Astrocyte of the spinal cord (primary cell): Measurements from ENCODE around the gene PLEKHJ1.

Source experiments
- DNase-seq: peaks from one replicate; pipeline ENCODE4 v3.0.0; 2011; ENCODE audit warnings: low read depth, low spot score
- H3K4me3 ChIP-seq: 2 replicates; pipeline ENCODE4 v1.5.1; 2011; ENCODE audit warnings: low read depth, mild to moderate bottlenecking, low read length, moderate library complexity
- in situ Hi-C: cut with HindIII; loops from 2 replicates; pipeline ENCODE4 v1.10.0; 2017; ENCODE audit warnings: low sequenced_read_pairs
- TF ChIP-seq, protein P1 (sequence below): IDR thresholded peaks from 2 replicates; pipeline ENCODE4 v1.5.1; 2012; ENCODE audit warnings: low read depth, mild to moderate bottlenecking, low read length, inconsistent platforms

Gene PLEKHJ1

DNA sequence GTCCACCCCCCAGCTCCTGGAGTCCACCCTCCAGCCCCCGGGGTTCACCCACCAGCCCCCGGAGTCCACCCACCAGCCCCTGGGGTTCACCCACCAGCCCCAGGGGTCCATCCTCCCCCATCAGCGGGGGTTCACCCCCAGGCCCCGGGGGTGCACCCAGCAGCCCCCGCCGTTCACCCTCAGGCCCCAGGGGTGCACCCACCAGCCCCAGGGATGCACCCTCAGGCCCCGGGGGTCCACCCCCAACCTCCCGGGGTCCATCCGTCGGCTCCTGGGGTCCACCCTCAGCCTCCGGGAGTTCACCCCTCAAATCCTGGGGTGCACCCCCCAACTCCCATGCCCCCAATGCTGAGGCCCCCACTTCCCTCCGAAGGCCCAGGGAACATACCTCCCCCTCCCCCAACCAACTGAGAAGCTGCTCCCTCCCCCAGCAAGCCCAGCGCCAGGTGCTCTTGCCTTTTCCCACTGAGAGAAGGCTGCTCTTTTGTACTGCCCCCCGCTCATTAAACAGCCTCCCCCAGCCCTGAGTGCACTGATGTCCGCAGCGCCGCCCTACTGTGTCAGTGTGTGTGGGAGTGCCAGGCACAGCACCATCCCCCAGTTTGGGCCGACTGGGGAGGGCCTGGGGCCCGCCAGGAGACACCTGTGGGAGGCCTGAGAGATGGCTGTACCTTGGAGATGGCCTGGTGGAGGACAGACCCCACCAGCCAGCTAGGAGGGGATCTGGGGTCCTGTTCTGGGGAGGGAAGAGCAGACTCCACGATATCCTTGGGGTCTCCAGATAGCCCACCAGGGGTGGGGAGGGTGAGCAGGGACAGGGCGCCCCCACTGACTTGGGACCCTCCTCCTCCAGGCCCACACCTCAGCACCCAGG, 12.2 kb upstream of the PLEKHJ1 start:
- TF ChIP-seq, protein P1, sequence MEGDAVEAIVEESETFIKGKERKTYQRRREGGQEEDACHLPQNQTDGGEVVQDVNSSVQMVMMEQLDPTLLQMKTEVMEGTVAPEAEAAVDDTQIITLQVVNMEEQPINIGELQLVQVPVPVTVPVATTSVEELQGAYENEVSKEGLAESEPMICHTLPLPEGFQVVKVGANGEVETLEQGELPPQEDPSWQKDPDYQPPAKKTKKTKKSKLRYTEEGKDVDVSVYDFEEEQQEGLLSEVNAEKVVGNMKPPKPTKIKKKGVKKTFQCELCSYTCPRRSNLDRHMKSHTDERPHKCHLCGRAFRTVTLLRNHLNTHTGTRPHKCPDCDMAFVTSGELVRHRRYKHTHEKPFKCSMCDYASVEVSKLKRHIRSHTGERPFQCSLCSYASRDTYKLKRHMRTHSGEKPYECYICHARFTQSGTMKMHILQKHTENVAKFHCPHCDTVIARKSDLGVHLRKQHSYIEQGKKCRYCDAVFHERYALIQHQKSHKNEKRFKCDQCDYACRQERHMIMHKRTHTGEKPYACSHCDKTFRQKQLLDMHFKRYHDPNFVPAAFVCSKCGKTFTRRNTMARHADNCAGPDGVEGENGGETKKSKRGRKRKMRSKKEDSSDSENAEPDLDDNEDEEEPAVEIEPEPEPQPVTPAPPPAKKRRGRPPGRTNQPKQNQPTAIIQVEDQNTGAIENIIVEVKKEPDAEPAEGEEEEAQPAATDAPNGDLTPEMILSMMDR = no peak
- no peak overlapping the region for H3K4me3 ChIP-seq
- no peak for DNase-seq
- in situ Hi-C loops = no loop called here

DNA sequence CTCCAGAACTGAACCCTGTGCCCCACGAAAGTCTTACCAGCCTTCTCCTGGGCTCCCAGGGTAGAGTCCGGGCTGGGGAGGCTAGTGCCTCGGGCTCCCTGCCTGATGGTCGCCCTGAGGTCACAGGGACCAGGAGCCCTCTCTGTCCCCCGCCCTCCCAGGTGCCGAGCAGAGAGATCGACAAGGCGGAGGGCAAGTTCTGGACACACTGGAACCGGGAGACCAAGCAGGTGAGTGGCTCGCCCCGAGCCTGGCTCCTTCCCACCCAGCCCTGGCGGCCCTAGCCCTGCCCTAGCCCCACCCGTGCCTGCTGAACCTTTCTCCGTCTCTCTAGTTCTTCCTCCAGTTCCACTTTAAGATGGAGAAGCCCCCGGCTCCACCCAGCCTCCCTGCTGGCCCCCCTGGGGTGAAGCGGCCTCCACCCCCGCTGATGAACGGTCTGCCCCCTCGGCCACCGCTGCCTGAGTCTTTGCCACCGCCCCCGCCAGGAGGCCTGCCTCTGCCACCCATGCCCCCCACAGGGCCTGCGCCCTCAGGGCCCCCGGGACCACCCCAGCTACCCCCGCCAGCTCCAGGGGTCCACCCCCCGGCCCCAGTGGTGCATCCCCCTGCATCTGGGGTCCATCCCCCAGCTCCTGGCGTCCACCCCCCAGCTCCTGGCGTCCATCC, 11.4 kb upstream of the PLEKHJ1 start:
- in situ Hi-C loops = no loop called here
- TF ChIP-seq, protein P1 = no peak
- H3K4me3 ChIP-seq = no peak overlapping the region
- no peak for DNase-seq

DNA sequence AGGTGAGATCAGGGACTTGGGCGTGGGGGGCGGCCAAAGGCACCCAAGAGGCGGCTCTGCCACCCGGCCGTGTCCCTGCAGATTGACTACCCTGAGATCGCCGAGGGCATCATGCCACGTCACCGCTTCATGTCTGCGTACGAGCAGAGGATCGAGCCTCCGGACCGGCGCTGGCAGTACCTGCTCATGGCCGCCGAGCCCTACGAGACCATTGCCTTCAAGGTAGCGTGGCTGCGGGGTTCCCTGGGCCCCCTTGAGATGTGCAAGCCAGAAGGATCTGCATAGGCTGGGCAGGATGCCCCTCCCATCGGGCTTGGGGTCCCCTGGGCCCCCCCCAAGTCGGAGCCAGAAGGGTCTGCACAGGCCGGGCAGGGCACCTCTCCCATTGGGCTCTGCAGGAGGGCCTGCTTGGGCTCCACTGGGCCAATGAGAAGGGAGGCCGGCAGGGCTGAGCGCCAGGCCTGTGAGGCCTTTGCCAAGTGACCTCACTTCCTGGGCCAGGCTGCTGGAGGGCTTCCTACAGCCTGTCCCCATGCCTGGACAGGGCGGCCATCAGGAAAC, 10.8 kb upstream of the PLEKHJ1 start:
- in situ Hi-C loops = no loop called here
- no peak overlapping the region for H3K4me3 ChIP-seq
- TF ChIP-seq, protein P1 = no peak
- DNase-seq = no peak

DNA sequence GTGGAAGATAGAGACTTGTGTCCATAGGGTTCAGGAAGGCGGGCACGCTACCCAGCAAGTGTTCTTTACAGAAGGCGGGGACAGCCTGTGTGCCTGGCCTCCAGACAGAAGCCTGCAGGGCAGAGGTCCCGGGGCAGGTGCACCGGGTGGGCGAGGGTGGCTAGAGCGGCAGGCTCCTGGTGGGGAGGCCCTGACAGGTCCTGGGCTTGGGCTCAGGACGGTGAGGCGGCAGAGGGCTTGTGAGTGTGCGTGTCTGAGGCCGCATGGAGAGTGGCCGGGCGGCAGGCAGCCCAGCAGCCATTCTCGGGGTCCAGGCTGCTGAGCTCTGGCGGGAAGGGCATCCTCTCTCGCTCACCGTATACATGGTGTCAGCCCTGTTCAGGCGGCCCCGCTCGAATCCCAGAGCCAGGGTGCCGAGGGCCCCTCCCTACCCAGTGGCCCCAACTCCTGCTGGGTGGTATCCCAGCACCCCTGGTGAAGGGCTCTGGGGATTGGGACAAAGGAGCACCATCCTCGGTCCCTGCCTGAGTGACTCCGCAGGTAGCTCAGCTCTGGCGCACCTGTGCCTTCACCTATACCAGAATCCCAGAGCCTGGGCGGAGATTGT, 10.0 kb upstream of the PLEKHJ1 start:
- TF ChIP-seq, protein P1 = no peak
- in situ Hi-C loops = no loop called here
- H3K4me3 ChIP-seq = no peak overlapping the region
- DNase-seq = no peak

DNA sequence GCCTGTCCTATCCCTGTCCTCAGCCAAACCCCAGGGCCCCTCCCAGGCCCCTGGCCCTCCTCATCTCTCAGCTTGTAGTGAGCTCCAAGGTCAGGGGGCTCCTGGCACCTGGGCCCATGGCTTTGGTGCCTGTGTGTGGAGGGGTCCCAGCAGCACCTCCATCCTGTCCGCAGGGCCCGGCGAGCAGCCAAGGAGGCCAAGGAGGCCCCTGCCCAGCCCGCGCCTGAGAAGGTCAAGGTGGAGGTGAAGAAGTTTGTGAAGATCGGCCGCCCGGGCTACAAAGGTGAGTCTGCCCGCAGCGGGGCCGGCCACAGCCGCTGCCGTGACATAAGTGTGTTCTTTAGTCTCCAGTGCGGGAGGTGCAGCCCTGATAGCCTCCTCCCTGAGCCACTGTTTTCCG, 9.1 kb upstream of the PLEKHJ1 start:
- in situ Hi-C loops = no loop called here
- H3K4me3 ChIP-seq = no peak overlapping the region
- no peak for DNase-seq
- TF ChIP-seq, protein P1 = no peak

DNA sequence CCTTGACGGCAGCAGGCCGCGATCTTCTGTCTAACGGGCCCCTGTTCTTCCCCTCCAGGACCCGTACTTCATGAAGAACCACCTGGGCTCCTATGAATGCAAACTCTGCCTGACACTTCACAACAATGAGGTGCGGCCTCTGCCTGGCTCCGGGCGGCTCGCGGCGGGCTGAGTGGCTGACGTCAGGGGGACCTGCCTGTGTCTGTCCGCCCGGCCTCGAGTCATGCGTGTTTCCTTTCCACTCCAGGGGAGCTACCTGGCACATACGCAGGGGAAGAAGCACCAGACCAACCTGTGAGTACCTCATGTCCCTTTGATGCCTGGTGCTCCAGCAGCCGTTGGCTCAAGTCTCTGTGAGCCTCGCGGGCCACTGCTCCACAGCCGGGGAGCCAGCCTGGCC, 8.4 kb upstream of the PLEKHJ1 start:
- TF ChIP-seq, protein P1 = no peak
- no peak for DNase-seq
- in situ Hi-C loops = no loop called here
- no peak overlapping the region for H3K4me3 ChIP-seq
